ENCODE measurements around the gene UPK1A.

GRCh38 chr19:35722461-35722860, 56.1 kb downstream of the UPK1A start:
- TF ChIP-seq POLR2A (IDR thresholded peaks at IDR 0.05; ENCODE audit: low read depth, low read length) (no peak), POLR2AphosphoS5 (IDR thresholded peaks at IDR 0.05; ENCODE audit: low read depth, low read length) (no peak), TAF1 (IDR thresholded peaks at IDR 0.05; ENCODE audit: borderline replicate concordance, low read depth, low read length) (no peak)
